Prostate gland (tissue), 2 donors: ENCODE data around the gene MEGF10. TPM values are rescaled to one million over a fixed set of nuclear protein-coding genes. Genes with fewer than 3 reads are reported as not detected.

Experiments used
- DNase-seq: peaks from one replicate; pipeline ENCODE4 v3.0.0-alpha.2; 2019; ENCODE audit warnings: low spot score
- H3K27ac ChIP-seq, 2 donors: fragments of 200-600 bp; sonication (generic); 2 replicates each; pipeline ENCODE4 v1.5.1; 2017 to 2019
- H3K27me3 ChIP-seq: fragments of 200-600 bp; sonication (generic); replicated peaks from 2 replicates; pipeline ENCODE4 v1.5.1; 2019; ENCODE audit not compliant: insufficient read depth
- H3K36me3 ChIP-seq, 2 donors: fragments of 200-600 bp; sonication (generic); 1 replicate in 1 of 2; 2 replicates in 1 of 2; pipeline versions ENCODE4 v1.5.1 to v1.8.1; 2017 to 2019
- H3K4me1 ChIP-seq: fragments of 200-600 bp; sonication (generic); replicated peaks from 2 replicates; pipeline ENCODE4 v1.5.1; 2019
- H3K4me3 ChIP-seq, 2 donors: fragments of 200-600 bp; sonication (generic); 2 replicates each; pipeline ENCODE4 v1.5.1; 2017 to 2019
- H3K9me3 ChIP-seq: fragments of 200-600 bp; sonication (generic); 2 replicates; pipeline ENCODE4 v1.5.1; 2017
- POLR2A ChIP-seq: fragments of 450-650 bp; IDR thresholded peaks from one replicate; pipeline ENCODE4 v1.6.1; 2016; ENCODE audit warnings: antibody characterized with exemption, mild to moderate bottlenecking
- POLR2AphosphoS5 ChIP-seq: sonication (generic); formaldehyde crosslinking; IDR thresholded peaks from one replicate; pipeline ENCODE4 v1.6.1; 2017; ENCODE audit warnings: antibody characterized with exemption
- WGBS: methylation state at CpG from one replicate; pipeline ENCODE4 v1.1.5; 2018; 5-methylcytosine and 5-hydroxymethylcytosine counted together
- intact Hi-C: fragments of 100-400 bp; cut with DNase I; formaldehyde crosslinking; loops from one replicate; pipeline ENCODE4 v1.14.2; 2022
- total RNA-seq, 2 donors: library from RNA; depleted of rRNA; stranded (reverse); fragments of >200 nt; gene quantifications; one replicate each; pipeline ENCODE4 v1.1.0, GENCODE V29; 2016
- TF ChIP-seq, protein P1 (sequence below), 4 experiments: fragments of 200-600 bp in 2 of 4; fragments of 450-650 bp in 2 of 4; sonication (generic) in 2 of 4; IDR thresholded peaks; 1 replicate in 3 of 4; 2 replicates in 1 of 4; pipeline ENCODE4 v1.5.1; 2016 to 2019; ENCODE audit warnings: antibody characterized with exemption in 4 of 4, mild to moderate bottlenecking in 2 of 4, moderate library complexity in 2 of 4

Gene MEGF10
- total RNA-seq, 2 donors from 2014 or later, result 0.77 to 7.9 TPM

DNA sequence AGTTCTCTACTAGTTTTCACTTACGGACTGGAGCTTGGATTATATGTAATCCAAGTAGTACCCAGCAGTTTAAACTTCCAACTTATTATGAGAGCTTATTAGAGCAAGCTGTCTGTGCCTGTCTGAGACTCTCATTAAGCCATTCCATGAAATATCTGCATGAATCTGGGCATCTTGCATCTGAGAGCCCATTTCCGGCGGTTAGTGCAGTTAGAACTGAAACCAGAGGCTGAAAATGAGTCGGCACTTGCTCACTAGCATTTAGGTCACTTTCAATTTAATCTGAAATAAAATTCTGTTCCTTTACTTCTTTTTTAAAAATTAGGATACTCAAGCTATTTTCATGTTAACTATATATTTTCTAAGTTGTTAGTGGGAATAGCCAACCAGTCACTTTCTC lies 102.2 kb downstream of the MEGF10 start:
- intact Hi-C loops, result no loop called here
- no peak for DNase-seq
- no peak for TF ChIP-seq POLR2A
- no peak for TF ChIP-seq POLR2AphosphoS5
- TF ChIP-seq, protein P1, sequence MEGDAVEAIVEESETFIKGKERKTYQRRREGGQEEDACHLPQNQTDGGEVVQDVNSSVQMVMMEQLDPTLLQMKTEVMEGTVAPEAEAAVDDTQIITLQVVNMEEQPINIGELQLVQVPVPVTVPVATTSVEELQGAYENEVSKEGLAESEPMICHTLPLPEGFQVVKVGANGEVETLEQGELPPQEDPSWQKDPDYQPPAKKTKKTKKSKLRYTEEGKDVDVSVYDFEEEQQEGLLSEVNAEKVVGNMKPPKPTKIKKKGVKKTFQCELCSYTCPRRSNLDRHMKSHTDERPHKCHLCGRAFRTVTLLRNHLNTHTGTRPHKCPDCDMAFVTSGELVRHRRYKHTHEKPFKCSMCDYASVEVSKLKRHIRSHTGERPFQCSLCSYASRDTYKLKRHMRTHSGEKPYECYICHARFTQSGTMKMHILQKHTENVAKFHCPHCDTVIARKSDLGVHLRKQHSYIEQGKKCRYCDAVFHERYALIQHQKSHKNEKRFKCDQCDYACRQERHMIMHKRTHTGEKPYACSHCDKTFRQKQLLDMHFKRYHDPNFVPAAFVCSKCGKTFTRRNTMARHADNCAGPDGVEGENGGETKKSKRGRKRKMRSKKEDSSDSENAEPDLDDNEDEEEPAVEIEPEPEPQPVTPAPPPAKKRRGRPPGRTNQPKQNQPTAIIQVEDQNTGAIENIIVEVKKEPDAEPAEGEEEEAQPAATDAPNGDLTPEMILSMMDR (IDR thresholded peaks at IDR 0.05), result no peak
- Histone ChIP-seq H3K36me3 (no peaks in the 10 kb centered on the region), H3K9me3 (no peaks in the 10 kb centered on the region), H3K4me3 (no peak overlapping the region), H3K27ac (no peak overlapping the region), H3K4me1 (no peaks in the 10 kb centered on the region), H3K27me3 (no peaks in the 10 kb centered on the region)
- WGBS, result 91% methylated on average over 4 of the region's 4 CpGs

- Histone ChIP-seq H3K36me3 (no peaks in the 10 kb centered on the region), H3K27me3 (no peaks in the 10 kb centered on the region), H3K4me3 (no peak overlapping the region), H3K27ac (no peak overlapping the region), H3K4me1 (no peaks in the 10 kb centered on the region), H3K9me3 (no peaks in the 10 kb centered on the region)
- intact Hi-C loops, result no loop called here
- 92% methylated on average over 15 of the region's 15 CpGs for WGBS
- no peak for DNase-seq
- TF ChIP-seq POLR2A (no peak), POLR2AphosphoS5 (no peak)
- TF ChIP-seq, protein P1 (IDR thresholded peaks at IDR 0.05), result no peak
Observed at GRCh38 chr5:127396490-127397155, 106.0 kb downstream of the MEGF10 start.

DNA sequence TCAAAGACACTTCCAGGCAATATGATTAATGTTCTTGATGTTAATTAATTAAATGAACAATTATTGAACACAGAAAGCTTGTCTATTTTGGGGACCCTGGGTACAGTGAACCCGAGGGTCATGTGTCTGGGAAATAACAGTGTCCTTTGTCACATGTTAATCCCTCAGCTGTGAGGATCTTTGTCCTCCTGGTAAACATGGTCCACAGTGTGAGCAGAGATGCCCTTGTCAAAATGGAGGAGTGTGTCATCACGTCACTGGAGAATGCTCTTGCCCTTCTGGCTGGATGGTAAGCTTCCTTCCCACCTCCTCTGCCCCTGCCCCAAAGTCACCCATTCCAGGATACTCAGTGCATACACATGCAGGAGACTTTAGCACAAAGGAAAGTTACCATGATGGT lies 107.9 kb downstream of the MEGF10 start:
- TF ChIP-seq POLR2AphosphoS5, result no peak
- TF ChIP-seq, protein P1 (IDR thresholded peaks at IDR 0.05), result no peak
- TF ChIP-seq POLR2A, result no peak
- H3K4me1 ChIP-seq, result no peaks in the 10 kb centered on the region
- intact Hi-C loops, result no loop called here

GRCh38 chr5:127399068-127399467 lies 108.5 kb downstream of the MEGF10 start:
- Histone ChIP-seq H3K4me3 (no peak overlapping the region), H3K4me1 (no peaks in the 10 kb centered on the region), H3K9me3 (no peaks in the 10 kb centered on the region), H3K27me3 (no peaks in the 10 kb centered on the region), H3K36me3 (no peaks in the 10 kb centered on the region), H3K27ac (no peak overlapping the region)
- intact Hi-C loops, result no loop called here
- DNase-seq, result no peak
- TF ChIP-seq, protein P1 (IDR thresholded peaks at IDR 0.05), result no peak
- TF ChIP-seq POLR2AphosphoS5 (no peak), POLR2A (no peak)
- 88% methylated on average over 1 of the region's 1 CpG for WGBS

More for the DNA sequence above, 107.9 kb downstream of the MEGF10 start:
- 85% methylated on average over 2 of the region's 2 CpGs for WGBS
- H3K9me3 ChIP-seq, result no peaks in the 10 kb centered on the region
- no peaks in the 10 kb centered on the region for H3K27me3 ChIP-seq
- H3K36me3 ChIP-seq, result no peaks in the 10 kb centered on the region
- H3K27ac ChIP-seq, result no peak overlapping the region
- no peak for DNase-seq
- no peak overlapping the region for H3K4me3 ChIP-seq

DNA sequence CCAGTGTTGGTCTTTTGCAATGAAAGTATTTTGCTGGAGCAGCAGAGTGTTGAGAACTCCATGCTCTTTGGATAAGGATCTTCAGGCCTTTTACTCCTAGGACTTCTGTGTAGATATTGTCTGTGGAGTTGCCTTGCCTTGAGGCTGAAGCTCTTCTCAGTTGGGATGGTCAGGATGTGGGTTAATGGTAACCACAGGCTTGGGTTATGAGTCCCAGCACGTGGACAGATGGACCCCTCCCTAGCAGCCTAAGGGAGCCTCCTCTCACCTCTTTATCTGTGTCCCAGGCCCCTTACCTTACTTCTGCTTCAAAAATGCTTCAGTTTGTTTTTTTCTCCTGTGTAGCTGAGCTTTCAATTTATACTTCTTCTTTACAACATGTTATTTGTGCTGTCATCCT lies 109.9 kb downstream of the MEGF10 start:
- no peaks in the 10 kb centered on the region for H3K4me1 ChIP-seq
- H3K27ac ChIP-seq, result no peak overlapping the region
- no peak for TF ChIP-seq POLR2A
- DNase-seq, result no peak
- no peak overlapping the region for H3K4me3 ChIP-seq
- H3K9me3 ChIP-seq, result no peaks in the 10 kb centered on the region
- H3K27me3 ChIP-seq, result no peaks in the 10 kb centered on the region
- H3K36me3 ChIP-seq, result no peaks in the 10 kb centered on the region
- intact Hi-C loops, result no loop called here
- 71% methylated on average over 1 of the region's 1 CpG for WGBS
